HG03108 (cell line): ENCODE results near the gene LAIR2.
A peak's percentile ranks its signal among the peaks of the same experiment; 100 is the strongest.

Experiments
- ATAC-seq: cut with Tn5 transposase; IDR thresholded peaks from one replicate; pipeline ENCODE4 v1.9.1; 2021; ENCODE audit warnings: moderate library complexity; ENCODE audit not compliant: unreplicated experiment

The LAIR2 gene

GRCh38 chr19:54530866-54531265 is 28.2 kb downstream of the LAIR2 start:
- no peak for ATAC-seq

- peak; percentile 83 for ATAC-seq
Observed at GRCh38 chr19:54532528-54532927, 29.9 kb downstream of the LAIR2 start.

GRCh38 chr19:54533476-54533875 is 30.8 kb downstream of the LAIR2 start:
- ATAC-seq: no peak

DNA sequence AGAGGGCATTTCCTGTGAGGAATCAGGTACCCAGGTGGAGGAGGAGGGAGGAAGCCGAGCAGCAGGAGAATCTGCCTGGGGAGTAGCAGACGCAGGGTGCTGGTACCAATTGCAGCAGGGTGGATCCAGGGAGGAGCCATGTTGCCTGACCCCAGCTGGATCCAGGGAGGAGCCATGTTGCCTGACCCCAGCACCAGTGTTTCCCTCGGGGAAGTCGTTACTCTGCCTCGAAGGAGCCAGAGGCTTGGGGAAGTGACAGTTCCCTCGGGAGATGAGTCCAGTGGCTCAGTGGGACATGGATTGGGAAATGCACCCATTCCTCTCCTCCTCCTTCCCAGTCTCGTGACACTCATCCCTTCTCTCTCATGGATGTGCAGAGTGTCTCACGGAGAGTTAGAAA is 31.5 kb downstream of the LAIR2 start:
- ATAC-seq: no peak

DNA sequence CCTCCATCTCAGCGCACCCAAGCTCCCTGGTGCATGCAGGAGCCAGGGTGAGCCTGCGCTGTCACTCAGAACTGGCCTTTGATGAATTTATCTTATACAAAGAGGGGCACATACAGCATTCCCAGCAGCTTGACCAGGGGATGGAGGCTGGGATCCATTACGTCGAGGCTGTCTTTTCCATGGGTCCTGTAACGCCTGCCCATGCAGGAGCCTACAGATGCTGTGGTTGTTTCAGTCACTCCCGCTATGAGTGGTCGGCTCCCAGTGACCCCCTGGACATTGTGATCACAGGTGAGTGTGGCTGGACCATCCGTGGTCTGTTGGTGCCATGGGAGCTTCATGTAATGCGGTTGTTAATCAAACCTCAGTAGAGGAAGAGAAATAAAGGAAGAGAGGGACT is 33.0 kb downstream of the LAIR2 start:
- ATAC-seq: no peak

- ATAC-seq: no peak
Observed at GRCh38 chr19:54536956-54537355, 34.3 kb downstream of the LAIR2 start.

GRCh38 chr19:54541712-54542111 is 39.1 kb downstream of the LAIR2 start:
- no peak for ATAC-seq

GRCh38 chr19:54548806-54549205 is 46.2 kb downstream of the LAIR2 start:
- ATAC-seq: no peak

- no peak for ATAC-seq
Observed at GRCh38 chr19:54549224-54549623, 46.6 kb downstream of the LAIR2 start.

GRCh38 chr19:54551293-54551692 is 48.7 kb downstream of the LAIR2 start:
- ATAC-seq: no peak

DNA sequence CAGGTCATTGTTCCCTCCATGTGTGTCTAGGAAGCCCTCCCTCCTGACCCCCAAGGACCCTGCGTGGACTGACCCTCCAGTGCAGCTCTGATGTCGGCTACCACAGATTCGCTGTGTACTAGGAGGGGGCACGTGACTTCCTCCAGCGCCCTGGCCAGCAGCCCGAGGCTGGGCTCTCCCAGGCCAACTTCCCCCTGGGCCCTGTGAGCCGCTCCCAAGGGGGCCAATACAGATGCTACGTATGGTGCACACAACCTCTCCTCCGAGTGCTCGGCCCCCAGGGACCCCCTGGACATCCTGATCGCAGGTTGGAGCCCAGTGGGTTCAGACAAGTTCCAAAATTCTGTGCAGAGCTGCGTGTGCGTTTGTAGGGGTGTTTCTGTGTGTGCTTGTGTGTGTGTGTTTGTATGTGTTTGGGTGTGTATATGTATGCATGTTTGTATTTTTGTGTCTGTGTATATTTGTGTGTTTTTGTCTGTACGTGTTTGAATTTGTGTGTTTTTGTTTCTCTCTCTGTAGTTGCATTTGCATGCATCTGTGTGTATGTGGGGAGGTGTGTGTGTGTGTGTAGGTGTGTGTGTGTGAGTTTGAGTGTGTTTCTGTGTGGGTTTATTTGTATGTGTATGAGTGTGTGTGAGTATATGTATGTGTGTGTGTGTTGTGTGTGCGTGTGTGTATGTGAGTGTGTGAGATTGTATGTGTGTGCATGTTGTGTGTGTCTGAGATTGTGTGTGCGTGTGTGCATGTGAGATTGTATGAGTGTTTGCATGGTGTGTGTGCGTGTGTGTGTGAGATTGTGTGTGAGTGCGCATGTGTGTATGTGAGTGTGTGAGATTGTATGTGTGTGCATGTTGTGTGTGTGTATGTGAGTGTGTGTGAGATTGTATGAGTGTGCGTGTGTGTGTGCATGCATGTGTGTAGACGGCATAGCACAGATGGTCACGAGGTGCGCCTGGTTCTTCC is 49.6 kb downstream of the LAIR2 start:
- no peak for ATAC-seq

DNA sequence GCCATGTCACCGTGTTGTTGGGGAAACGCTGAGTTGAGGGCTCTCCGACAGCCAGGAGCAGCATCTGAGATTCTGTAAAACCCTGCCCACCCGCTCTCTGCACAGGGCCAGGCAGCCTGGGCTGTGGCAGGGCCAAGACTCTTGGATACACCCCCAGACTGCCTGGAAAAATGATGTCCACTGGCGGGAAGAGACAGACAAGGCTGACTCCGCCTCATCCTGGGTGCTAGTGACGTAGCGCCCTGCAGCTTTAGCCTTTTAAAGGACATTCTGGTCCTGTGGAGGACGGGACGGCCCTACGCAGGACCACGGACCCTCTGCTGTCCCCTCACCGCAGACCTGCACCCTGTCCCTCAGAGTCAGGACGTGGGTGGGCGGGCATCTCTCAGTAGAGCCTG is 50.3 kb downstream of the LAIR2 start:
- ATAC-seq: no peak

DNA sequence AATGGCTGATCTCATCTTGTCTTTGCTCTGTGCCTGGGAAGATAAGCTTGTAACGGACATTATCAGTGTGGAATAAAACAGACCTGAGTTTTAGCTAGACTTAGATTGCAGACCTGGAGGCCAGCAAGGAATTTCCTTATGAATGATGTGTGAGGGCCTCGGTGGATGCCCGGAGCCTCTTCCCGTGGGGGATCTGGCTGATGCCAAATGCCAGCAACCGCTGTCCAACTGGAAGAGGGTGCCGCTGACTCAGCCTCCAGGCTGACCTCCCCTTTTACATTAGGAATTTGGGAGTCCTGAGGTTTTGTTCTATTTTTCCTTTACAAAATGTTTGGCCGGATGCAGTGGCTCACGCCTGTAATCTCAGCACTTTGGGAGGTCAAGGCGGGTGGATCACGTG is 51.4 kb downstream of the LAIR2 start:
- no peak for ATAC-seq

DNA sequence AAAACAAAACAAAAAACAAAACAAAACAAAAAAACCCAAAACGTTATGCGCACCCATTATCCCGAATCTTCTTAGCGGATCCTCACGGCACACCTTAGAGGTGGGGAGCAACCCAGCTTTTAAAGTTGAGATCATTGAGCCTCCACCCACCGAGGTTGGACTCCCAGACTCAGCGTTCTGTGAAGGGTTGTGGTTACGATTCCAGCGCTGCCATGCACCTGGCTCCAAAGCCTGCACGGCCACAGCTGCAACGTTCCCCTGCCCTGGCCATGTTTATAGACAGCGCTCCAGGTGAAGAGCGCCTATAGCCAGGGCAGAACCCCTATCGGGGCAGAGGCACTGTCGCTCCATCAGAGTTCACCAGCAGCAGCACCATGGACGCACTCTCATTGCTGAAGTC is 52.3 kb downstream of the LAIR2 start:
- no peak for ATAC-seq

DNA sequence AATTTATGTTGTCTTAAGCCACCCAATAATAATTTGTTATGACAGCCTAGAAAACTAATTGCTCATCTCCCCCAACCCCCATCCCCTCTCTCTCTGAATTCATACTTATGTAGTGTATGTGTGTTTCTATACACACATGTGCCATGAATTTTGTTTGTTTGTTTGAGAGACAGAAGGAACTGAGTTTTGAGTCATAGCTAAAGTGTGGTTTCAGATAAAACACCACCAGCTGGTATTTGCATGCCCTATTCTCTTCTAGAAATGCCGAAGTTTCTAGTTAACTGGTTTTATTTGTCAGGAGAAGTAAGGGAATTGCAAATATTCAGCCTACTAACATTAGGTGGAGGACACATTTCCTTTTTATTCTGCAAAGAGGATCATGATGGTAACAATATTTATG is 53.6 kb downstream of the LAIR2 start:
- no peak for ATAC-seq

DNA sequence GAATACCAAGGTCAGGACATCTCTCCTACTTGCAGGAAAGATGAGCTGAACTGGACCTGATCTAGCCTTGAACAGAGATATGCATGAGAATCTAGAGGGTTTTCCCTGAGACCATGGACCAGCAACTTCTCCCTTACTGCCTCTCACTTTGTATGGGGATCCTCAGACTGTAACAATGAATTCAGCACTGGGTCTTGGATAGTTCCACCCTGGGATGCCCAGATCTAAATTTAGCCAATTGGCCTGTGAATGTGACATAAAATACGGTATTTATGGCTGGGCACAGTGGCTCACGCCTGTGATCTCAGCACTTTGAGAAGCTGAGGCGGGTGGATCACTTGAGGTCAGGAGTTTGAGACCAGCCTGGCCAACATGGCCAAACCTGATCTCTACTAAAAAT is 55.7 kb downstream of the LAIR2 start:
- no peak for ATAC-seq
